ENCODE results near the gene CEMIP2.

DNA sequence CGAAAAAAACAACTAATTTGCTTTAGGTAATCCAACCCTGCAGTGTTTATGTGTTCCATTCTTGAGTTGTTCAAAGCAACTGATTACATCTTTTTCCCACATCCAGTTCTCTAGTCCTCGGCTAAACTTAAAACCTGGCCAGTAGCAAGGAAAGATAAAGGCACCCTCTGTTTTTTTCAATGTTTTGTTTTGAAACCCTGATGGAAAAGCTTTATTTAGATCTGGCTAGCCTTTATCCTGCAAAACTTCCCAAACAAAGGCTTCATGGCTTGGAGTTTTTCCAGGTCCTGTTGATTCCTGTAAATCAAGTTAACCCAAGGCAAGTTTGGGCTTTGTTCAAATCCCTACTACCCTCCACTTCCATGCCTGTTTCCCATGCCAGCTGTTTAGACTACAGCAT, 105.1 kb downstream of the CEMIP2 start:
- TF ChIP-seq POLR2A (IDR thresholded peaks at IDR 0.05; ENCODE audit: low read length) (no peak), GATA1 (IDR thresholded peaks at IDR 0.05; ENCODE audit: low read depth, low read length) (no peak)

Data from erythroblast (primary cell).